ENCODE results near the gene RALGAPA1.
"Not testable (repeated sequence)": the region's sequence is repeated elsewhere in the genome, so short reads cannot be mapped to it uniquely, and the experiment has no call there.

RALGAPA1 gene

GRCh38 chr14:35842245-35842644, 33.1 kb upstream of the RALGAPA1 start:
- not testable (repeated sequence) for H3K27ac ChIP-seq (ENCODE audit: insufficient read depth, low read length, poor library complexity, severe bottlenecking); H3K36me3 ChIP-seq (ENCODE audit: control insufficient read depth, insufficient read depth, low read length); H3K4me1 ChIP-seq (ENCODE audit: control insufficient read depth, insufficient read depth, low read length, poor library complexity, severe bottlenecking); DNase-seq; H3K9me3 ChIP-seq (ENCODE audit: control insufficient read depth, low read length); H3K4me3 ChIP-seq (ENCODE audit: insufficient read depth, low read depth, low read length, poor library complexity, severe bottlenecking); H3K27me3 ChIP-seq (replicated peaks; ENCODE audit: control insufficient read depth, insufficient read depth, low read length, poor library complexity, severe bottlenecking)

- not testable (repeated sequence) for H3K27ac ChIP-seq (ENCODE audit: insufficient read depth, low read length, poor library complexity, severe bottlenecking); H3K4me3 ChIP-seq (ENCODE audit: insufficient read depth, low read depth, low read length, poor library complexity, severe bottlenecking); H3K9me3 ChIP-seq (ENCODE audit: control insufficient read depth, low read length); H3K27me3 ChIP-seq (replicated peaks; ENCODE audit: control insufficient read depth, insufficient read depth, low read length, poor library complexity, severe bottlenecking); H3K4me1 ChIP-seq (ENCODE audit: control insufficient read depth, insufficient read depth, low read length, poor library complexity, severe bottlenecking); DNase-seq; H3K36me3 ChIP-seq (ENCODE audit: control insufficient read depth, insufficient read depth, low read length)
These were observed 32.6 kb upstream of the RALGAPA1 start for GRCh38 chr14:35841704-35842103.

GRCh38 chr14:35835208-35835982, 26.3 kb upstream of the RALGAPA1 start:
- Histone ChIP-seq H3K9me3 (ENCODE audit: control insufficient read depth, low read length) (no peaks in the 10 kb centered on the region), H3K27me3 (replicated peaks; ENCODE audit: control insufficient read depth, insufficient read depth, low read length, poor library complexity, severe bottlenecking) (no peaks in the 10 kb centered on the region), H3K4me1 (ENCODE audit: control insufficient read depth, insufficient read depth, low read length, poor library complexity, severe bottlenecking) (no peaks in the 10 kb centered on the region), H3K36me3 (ENCODE audit: control insufficient read depth, insufficient read depth, low read length) (peaks cover 4% of the 10 kb centered on the region), H3K27ac (ENCODE audit: insufficient read depth, low read length, poor library complexity, severe bottlenecking) (no peak overlapping the region), H3K4me3 (ENCODE audit: insufficient read depth, low read depth, low read length, poor library complexity, severe bottlenecking) (no peak overlapping the region)
- DNase-seq: no peak

- Histone ChIP-seq H3K4me1 (ENCODE audit: control insufficient read depth, insufficient read depth, low read length, poor library complexity, severe bottlenecking) (peaks cover 3% of the 10 kb centered on the region), H3K9me3 (ENCODE audit: control insufficient read depth, low read length) (no peaks in the 10 kb centered on the region), H3K27me3 (replicated peaks; ENCODE audit: control insufficient read depth, insufficient read depth, low read length, poor library complexity, severe bottlenecking) (no peaks in the 10 kb centered on the region), H3K27ac (ENCODE audit: insufficient read depth, low read length, poor library complexity, severe bottlenecking) (no peak overlapping the region), H3K36me3 (ENCODE audit: control insufficient read depth, insufficient read depth, low read length) (no peaks in the 10 kb centered on the region), H3K4me3 (ENCODE audit: insufficient read depth, low read depth, low read length, poor library complexity, severe bottlenecking) (no peak overlapping the region)
- DNase-seq: no peak
These were observed 20.4 kb upstream of the RALGAPA1 start for GRCh38 chr14:35829449-35829848.

- Histone ChIP-seq H3K36me3 (ENCODE audit: control insufficient read depth, insufficient read depth, low read length) (no peaks in the 10 kb centered on the region), H3K27me3 (replicated peaks; ENCODE audit: control insufficient read depth, insufficient read depth, low read length, poor library complexity, severe bottlenecking) (no peaks in the 10 kb centered on the region), H3K9me3 (ENCODE audit: control insufficient read depth, low read length) (no peaks in the 10 kb centered on the region), H3K4me3 (ENCODE audit: insufficient read depth, low read depth, low read length, poor library complexity, severe bottlenecking) (no peak overlapping the region), H3K4me1 (ENCODE audit: control insufficient read depth, insufficient read depth, low read length, poor library complexity, severe bottlenecking) (peaks cover 3% of the 10 kb centered on the region), H3K27ac (ENCODE audit: insufficient read depth, low read length, poor library complexity, severe bottlenecking) (no peak overlapping the region)
- no peak for DNase-seq
These were observed 18.8 kb upstream of the RALGAPA1 start for GRCh38 chr14:35827678-35828472.

- Histone ChIP-seq H3K36me3 (ENCODE audit: control insufficient read depth, insufficient read depth, low read length) (no peaks in the 10 kb centered on the region), H3K4me1 (ENCODE audit: control insufficient read depth, insufficient read depth, low read length, poor library complexity, severe bottlenecking) (peaks cover 3% of the 10 kb centered on the region), H3K4me3 (ENCODE audit: insufficient read depth, low read depth, low read length, poor library complexity, severe bottlenecking) (peak overlapping the region; percentile 74), H3K27me3 (replicated peaks; ENCODE audit: control insufficient read depth, insufficient read depth, low read length, poor library complexity, severe bottlenecking) (no peaks in the 10 kb centered on the region), H3K27ac (ENCODE audit: insufficient read depth, low read length, poor library complexity, severe bottlenecking) (peak overlapping the region; percentile 75), H3K9me3 (ENCODE audit: control insufficient read depth, low read length) (no peaks in the 10 kb centered on the region)
- no peak for DNase-seq
These were observed 17.9 kb upstream of the RALGAPA1 start for GRCh38 chr14:35826952-35827416.

GRCh38 chr14:35826218-35826951, 17.3 kb upstream of the RALGAPA1 start, which contains the start of gene BRMS1L:
Gene BRMS1L (plus strand): TSS chr14:35826338. CDS start chr14:35826517, 179 bp downstream.
- H3K27ac ChIP-seq (ENCODE audit: insufficient read depth, low read length, poor library complexity, severe bottlenecking): peak within 1 kb of the TSS; percentile 75
- peak; percentile 90 to 96 (median 95) for DNase-seq
- no peaks in the 10 kb centered on the region for H3K9me3 ChIP-seq (ENCODE audit: control insufficient read depth, low read length)
- no peaks in the 10 kb centered on the region for H3K27me3 ChIP-seq (replicated peaks; ENCODE audit: control insufficient read depth, insufficient read depth, low read length, poor library complexity, severe bottlenecking)
- H3K4me3 ChIP-seq (ENCODE audit: insufficient read depth, low read depth, low read length, poor library complexity, severe bottlenecking): peak within 1 kb of the TSS; percentile 74
- no peaks in the 10 kb centered on the region for H3K36me3 ChIP-seq (ENCODE audit: control insufficient read depth, insufficient read depth, low read length)
- H3K4me1 ChIP-seq (ENCODE audit: control insufficient read depth, insufficient read depth, low read length, poor library complexity, severe bottlenecking): peaks cover 3% of the 10 kb centered on the region

GRCh38 chr14:35825968-35826217, 16.8 kb upstream of the RALGAPA1 start:
- Histone ChIP-seq H3K36me3 (ENCODE audit: control insufficient read depth, insufficient read depth, low read length) (no peaks in the 10 kb centered on the region), H3K27me3 (replicated peaks; ENCODE audit: control insufficient read depth, insufficient read depth, low read length, poor library complexity, severe bottlenecking) (no peaks in the 10 kb centered on the region), H3K4me3 (ENCODE audit: insufficient read depth, low read depth, low read length, poor library complexity, severe bottlenecking) (peak overlapping the region; percentile 74), H3K4me1 (ENCODE audit: control insufficient read depth, insufficient read depth, low read length, poor library complexity, severe bottlenecking) (peaks cover 3% of the 10 kb centered on the region), H3K27ac (ENCODE audit: insufficient read depth, low read length, poor library complexity, severe bottlenecking) (peak overlapping the region; percentile 13), H3K9me3 (ENCODE audit: control insufficient read depth, low read length) (no peaks in the 10 kb centered on the region)
- DNase-seq: no peak

- H3K36me3 ChIP-seq (ENCODE audit: control insufficient read depth, insufficient read depth, low read length); DNase-seq; H3K4me3 ChIP-seq (ENCODE audit: insufficient read depth, low read depth, low read length, poor library complexity, severe bottlenecking); H3K27ac ChIP-seq (ENCODE audit: insufficient read depth, low read length, poor library complexity, severe bottlenecking); H3K9me3 ChIP-seq (ENCODE audit: control insufficient read depth, low read length); H3K4me1 ChIP-seq (ENCODE audit: control insufficient read depth, insufficient read depth, low read length, poor library complexity, severe bottlenecking); H3K27me3 ChIP-seq (replicated peaks; ENCODE audit: control insufficient read depth, insufficient read depth, low read length, poor library complexity, severe bottlenecking): not testable (repeated sequence)
These were observed 15.5 kb upstream of the RALGAPA1 start for GRCh38 chr14:35824446-35825165.

Measured in effector memory CD4-positive, alpha-beta T cell (primary cell).